D341Med (cell line): ENCODE measurements around the gene IL17REL.
"Not testable (repeated sequence)": the region's sequence is repeated elsewhere in the genome, so short reads cannot be mapped to it uniquely, and the experiment has no call there.

Experiments used
- DNase-seq: peaks from one replicate; pipeline ENCODE4 v3.0.0; 2012; ENCODE audit warnings: low spot score

The IL17REL gene

DNA sequence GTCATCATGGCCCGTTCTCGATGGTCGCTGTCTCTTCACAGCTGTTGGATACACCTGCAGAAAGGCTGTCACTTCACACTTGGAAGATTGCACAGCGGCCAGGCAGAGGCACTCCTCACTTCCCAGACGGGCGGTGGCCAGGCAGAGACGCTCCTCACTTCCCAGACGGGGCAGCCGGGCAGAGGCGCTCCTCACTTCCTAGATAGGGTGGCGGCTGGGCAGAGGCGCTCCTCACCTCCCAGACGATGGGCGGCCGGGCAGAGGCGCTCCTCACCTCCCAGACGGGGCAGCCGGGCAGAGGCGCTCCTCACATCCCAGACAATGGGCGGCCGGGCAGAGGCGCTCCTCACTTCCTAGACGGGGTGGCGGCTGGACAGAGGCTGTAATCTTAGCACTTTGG is 22.7 kb downstream of the IL17REL start:
- not testable (repeated sequence) for DNase-seq

- DNase-seq, result no peak
Measured at GRCh38 chr22:49986325-49986724, 26.2 kb downstream of the IL17REL start.

- peak; percentile 39 for DNase-seq
Measured at GRCh38 chr22:49983148-49984042, 29.2 kb downstream of the IL17REL start.

- DNase-seq, result not testable (repeated sequence)
Measured at GRCh38 chr22:49981799-49982198, 30.8 kb downstream of the IL17REL start.

DNA sequence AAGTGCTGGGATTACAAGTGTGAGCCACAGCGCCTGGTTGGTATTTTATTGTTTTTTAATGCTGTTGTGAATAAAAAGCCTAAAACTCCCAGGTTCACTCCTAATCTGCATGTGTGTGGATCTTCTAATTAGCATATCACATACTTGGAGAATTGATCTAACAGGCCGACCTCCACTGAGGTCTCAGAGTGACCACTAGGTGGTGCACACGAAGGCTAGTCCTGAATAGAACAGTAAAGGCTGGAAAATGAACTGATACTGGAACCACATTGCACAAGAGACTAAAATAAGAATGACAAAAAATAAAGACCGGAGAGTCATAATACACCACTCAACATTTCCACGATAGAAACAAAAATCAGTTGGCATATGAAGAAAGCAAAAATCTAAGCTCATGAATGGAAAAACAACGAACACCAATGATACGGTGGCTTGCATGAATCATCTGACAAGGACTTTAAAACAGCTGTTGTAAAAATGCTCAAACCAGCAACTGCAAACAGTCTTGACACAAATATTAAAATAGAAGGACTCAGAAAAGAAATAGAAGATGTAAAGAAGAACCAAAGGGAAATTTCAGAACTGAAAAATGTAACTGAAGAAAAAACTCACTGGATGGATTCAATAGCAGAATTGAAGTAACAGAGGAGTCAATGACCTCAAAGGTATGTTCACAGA is 32.8 kb downstream of the IL17REL start:
- peak; percentile 40 for DNase-seq

DNA sequence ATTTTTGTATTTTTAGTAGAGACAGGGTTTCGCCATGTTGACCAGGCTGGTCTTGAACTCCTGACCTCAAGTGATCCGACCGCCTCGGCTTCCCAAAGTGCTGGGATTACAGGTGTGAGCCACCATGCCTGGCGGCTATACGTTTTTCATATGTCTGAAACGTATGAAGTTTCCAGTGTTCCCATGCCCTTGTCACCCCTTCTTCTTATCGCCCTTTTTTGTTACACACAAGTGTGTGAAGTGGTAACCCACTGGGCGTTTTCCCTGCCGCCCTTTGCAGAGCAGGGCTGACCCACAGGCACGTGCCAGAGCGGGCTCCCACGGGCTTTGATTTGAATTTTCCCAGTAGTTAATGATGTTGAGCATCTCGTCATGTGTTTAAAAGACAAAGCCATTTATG is 35.0 kb downstream of the IL17REL start:
- no peak for DNase-seq

DNA sequence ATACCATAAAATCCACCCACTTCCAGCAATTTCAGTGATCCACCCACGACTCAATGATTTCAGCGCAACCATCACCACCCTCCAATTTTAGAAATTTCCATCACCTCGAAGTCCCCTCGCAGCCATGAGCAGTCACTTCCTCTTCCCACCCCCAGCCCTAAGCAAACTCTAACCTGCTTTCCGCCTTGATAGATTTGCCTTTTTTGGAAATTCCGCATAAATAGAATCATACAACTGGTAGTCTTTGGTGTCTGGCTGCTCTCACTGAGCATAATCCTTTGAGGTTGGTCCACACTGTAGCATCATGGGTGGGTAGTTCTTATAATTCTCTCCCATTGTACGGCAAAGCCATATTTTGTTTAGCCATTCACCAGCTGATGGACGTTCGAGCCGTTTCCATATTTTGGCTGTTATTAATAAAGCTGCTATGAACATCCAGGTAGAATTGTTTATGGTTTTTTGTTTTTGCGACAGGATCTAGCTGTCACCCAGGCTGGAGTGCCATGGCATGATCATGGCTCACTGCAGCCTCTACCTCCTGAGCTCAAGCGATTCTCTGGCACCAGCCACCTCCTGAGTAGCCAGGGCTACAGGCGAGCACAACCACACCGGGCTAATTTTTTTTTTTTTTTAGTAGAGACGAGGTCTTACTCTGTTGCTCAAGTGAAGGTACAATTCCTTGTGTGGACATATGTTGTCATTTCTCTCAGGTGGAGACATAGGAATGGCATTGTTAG is 36.0 kb downstream of the IL17REL start:
- DNase-seq, result no peak

GRCh38 chr22:49975543-49976389 is 36.8 kb downstream of the IL17REL start:
- DNase-seq, result no peak

DNA sequence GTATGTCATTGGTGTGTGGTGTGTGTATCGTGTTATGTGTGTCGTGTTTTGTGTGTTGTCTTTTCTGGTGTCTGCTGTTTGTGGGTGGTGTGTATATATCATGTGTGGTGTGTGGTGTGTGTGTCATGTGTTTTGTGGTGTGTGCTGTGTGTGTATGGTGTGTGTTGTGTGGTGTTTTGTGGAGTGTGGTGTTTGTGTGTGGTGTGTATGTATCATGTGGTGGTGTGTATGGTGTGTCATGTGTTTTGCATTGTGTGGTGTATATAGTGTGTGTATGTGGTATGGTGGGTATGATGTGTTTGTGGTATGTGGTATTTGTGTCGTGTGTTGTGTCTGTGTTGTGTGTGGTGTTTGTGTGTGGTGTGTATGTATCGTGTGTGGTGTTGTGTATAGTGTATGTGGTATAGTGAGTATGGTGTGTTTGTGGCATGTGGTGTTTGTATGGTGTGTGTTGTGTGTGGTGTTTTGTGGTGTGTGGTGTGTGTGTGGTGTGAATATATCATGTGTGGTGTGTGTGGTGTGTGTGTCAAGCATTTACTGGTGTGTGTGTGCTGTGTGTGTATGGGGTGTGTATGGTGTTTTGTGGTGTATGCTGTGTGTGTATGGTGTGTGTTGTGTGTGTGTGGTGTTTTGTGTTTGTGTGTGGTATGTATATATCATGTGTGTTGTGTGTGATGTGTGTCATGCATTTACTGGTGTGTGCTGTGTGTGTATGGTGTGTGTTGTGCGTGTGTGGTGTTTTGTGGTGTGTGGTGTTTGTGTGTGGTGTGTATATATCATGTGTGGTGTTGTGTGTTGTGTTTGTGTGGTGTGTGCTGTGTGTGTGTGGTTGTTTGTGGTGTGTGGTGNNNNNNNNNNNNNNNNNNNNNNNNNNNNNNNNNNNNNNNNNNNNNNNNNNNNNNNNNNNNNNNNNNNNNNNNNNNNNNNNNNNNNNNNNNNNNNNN is 39.3 kb downstream of the IL17REL start:
- DNase-seq, result no peak

- DNase-seq, result no peak
Measured at GRCh38 chr22:49972163-49973017, 40.2 kb downstream of the IL17REL start.

DNA sequence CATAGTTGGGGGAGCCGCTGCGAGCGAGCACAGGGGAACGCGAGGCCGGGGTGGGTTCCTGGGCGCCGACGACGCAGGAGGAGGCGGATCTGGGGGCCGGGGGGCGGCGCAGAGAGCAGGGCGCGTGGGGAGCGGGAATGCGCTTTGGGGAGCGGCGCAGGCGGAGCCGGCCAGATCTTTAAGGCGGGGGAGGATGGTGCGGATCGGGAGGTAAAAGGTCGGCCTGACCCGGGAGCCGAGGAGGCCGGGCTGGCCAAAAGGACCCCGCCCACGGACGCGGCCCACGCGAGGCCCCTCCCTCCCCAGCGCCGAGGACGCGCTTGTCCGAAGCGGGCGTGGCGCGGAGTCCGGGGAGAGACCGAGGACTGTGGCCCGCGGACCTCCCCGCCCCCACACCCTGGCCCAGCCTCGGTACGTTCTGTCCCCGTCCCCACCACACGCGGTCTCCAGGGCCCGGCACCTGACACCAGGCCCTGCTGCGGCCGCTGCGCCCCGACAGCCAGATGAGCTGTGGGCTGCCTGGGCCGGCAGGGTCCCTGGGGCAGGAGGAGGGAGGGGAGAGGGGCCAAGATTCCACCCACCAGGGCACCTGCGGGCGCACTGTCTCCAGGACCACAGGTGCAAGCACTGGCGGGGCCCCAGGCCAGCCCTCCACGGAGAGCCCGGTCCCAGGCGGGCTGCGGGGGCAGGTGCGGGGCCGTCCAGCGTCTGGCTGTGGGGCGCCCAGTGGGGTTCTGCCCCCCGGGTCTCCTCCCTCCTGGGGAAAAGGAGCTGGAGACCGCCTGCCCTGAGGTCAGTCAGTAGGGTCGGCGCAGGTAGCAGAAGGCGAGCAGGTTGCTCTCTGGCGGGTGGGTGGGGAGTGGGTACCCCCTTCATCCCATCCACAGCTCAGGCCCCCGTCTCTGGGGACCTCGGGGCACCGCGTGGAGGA is 41.1 kb downstream of the IL17REL start:
- no peak for DNase-seq

GRCh38 chr22:49970528-49971231 is 41.9 kb downstream of the IL17REL start:
- DNase-seq, result no peak

- no peak for DNase-seq
Measured at GRCh38 chr22:49969751-49970527, 42.6 kb downstream of the IL17REL start.

DNA sequence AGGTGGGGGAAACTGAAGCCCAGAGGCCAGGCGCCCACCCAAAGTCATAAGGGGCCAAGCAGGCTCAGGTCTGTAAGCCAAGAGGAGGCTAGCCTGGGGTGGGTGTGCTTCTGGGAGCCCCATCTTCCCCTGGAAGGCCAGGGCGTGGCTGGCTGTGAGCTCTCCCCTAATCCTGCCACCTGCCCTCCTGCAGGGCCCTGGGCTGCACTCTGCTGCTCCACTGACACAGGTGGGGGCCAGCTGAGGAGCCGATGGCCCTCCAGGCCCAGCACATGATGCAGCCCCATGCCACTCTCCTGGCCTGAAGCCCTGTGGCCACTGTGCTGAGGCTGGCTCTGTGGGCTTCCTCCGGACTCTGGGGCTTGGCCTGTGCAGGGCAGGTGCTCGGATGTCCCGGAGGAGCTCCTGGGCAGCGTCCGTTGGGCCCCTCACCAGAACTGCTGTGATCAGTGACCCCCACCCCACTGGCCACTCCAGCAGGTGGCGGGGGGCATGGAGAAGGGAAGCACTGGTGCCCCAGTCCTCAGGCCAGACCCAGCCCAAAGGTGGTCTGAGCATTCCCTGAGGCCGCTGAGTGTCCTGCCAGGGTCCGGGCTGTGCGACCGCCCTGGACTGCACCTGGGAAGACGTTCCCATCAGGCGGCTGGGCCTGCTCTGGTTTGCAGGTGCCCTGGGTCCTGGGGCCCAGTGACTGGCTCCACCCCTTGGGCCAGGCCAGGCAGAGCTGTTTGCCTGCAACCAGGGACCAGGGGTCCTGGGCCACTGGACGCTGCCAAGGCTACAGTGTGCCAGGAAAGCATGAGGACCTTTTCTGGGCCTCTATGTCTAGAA is 43.5 kb downstream of the IL17REL start:
- no peak for DNase-seq

DNA sequence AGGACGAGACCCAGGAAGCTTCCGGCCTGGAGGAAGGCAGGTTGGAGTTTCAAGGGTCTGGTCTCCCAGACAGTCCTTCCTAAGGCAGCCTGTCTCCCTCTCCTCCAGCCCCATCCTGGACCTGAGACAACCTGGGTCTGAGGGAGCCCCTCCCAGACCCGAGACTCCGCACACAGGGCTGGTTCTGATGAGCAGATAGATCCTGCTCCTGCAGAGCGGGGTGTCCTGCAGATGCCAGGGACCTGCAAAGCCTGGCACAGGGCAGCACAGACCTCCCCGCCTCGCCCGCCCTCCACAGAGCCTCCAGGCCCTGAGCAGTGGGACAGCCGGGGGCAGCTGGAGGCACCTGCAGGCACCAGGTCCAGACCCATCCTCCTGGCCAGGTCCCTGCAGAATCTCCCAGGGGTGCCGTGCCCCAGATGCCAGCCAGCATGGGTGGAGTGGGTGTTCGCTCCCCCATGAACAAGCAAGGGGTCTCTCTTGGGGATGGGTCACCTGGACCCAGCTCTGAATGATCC is 44.2 kb downstream of the IL17REL start:
- no peak for DNase-seq

DNA sequence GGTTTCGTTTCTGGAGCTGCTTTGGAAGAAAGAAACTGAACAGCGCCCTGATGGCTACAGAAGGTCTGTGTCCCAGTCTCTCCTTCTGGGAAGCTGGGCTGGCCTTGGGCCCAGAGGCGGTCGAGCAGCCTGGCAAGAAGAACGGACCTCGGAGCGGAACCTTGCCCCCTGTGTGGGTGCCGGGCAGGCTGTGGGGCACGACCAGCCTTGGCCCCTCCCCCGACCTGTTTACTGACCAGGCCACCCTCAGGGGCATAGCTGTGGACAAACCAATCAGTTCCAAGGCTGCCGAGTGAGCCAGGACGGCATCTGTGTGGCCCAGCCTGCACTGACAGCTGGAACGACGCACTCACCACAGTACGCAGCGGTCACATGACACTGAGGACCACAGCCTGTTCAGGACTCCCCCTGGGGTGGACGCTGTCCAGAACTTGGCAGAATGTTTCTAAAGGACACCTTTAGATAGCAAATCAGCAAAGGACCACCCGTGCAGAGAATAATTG is 44.8 kb downstream of the IL17REL start:
- no peak for DNase-seq
